ENCODE data around the gene CNTN2. TPM values are rescaled to one million over a fixed set of nuclear protein-coding genes. Genes with fewer than 3 reads are reported as not detected.

The CNTN2 gene
- total and polyA plus RNA-seq, 8 donors, result 0.12 to 2.2 (median 0.58) TPM; not detected in 3

DNA sequence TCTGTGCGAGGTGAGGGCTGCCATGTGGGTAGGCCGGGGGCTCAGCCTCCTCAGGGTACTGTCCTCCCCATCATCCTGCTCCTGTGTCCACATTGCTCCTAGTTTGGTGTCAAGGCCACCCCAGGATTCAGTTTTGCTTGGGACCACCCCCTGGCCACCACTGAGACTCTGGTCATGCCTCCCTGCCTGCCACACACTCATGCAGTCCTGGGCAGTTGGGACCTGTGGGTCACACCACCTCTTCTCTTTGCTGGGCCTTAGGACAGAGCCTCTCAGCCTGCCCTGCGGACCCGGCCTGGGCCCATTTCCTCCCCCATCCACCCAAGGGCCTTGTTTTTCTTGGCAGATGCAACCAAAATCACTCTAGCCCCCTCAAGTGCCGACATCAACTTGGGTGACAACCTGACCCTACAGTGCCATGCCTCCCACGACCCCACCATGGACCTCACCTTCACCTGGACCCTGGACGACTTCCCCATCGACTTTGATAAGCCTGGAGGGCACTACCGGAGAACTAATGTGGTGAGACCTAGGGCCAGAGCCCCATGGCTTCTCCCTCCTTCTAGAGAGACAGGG, 21.8 kb downstream of the CNTN2 start:
- H3K36me3 ChIP-seq, result no peaks in the 10 kb centered on the region
- H3K27me3 ChIP-seq, result peaks cover 0 to 10% (median 0%) of the 10 kb centered on the region in 3 donors
- H3K4me3 ChIP-seq, result no peak overlapping the region
- no peak for DNase-seq
- peaks cover 0 to 8% (median 3%) of the 10 kb centered on the region in 4 donors for H3K4me1 ChIP-seq
- intact Hi-C loops (cut with DNase I; ENCODE audit: low total_unique reads), result no loop called here
- H3K27ac ChIP-seq, result no peak overlapping the region
- TF ChIP-seq, protein P1, sequence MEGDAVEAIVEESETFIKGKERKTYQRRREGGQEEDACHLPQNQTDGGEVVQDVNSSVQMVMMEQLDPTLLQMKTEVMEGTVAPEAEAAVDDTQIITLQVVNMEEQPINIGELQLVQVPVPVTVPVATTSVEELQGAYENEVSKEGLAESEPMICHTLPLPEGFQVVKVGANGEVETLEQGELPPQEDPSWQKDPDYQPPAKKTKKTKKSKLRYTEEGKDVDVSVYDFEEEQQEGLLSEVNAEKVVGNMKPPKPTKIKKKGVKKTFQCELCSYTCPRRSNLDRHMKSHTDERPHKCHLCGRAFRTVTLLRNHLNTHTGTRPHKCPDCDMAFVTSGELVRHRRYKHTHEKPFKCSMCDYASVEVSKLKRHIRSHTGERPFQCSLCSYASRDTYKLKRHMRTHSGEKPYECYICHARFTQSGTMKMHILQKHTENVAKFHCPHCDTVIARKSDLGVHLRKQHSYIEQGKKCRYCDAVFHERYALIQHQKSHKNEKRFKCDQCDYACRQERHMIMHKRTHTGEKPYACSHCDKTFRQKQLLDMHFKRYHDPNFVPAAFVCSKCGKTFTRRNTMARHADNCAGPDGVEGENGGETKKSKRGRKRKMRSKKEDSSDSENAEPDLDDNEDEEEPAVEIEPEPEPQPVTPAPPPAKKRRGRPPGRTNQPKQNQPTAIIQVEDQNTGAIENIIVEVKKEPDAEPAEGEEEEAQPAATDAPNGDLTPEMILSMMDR (IDR thresholded peaks at IDR 0.05), result no peak
- WGBS, 5 donors, result 87 to 90% (median 89%) methylated on average over 9 of the region's 9 CpGs
- H3K9me3 ChIP-seq, result no peaks in the 10 kb centered on the region

DNA sequence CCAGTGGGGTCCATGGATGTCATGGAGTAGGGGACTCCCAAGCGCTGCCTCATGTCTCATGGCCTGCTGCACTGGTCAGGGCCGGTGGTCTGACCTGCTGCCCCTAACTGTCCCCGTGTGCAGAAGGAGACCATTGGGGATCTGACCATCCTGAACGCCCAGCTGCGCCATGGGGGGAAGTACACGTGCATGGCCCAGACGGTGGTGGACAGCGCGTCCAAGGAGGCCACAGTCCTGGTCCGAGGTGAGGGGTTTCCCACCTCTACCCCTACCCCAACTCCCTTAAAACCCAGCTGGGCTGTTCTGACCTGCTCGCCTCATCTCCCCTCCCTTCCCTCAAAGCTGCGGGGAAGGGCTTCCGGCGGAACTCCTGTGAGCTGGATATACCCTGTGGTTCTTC, 22.7 kb downstream of the CNTN2 start:
- no peak for DNase-seq
- intact Hi-C loops (cut with DNase I; ENCODE audit: low total_unique reads), result no loop called here

DNA sequence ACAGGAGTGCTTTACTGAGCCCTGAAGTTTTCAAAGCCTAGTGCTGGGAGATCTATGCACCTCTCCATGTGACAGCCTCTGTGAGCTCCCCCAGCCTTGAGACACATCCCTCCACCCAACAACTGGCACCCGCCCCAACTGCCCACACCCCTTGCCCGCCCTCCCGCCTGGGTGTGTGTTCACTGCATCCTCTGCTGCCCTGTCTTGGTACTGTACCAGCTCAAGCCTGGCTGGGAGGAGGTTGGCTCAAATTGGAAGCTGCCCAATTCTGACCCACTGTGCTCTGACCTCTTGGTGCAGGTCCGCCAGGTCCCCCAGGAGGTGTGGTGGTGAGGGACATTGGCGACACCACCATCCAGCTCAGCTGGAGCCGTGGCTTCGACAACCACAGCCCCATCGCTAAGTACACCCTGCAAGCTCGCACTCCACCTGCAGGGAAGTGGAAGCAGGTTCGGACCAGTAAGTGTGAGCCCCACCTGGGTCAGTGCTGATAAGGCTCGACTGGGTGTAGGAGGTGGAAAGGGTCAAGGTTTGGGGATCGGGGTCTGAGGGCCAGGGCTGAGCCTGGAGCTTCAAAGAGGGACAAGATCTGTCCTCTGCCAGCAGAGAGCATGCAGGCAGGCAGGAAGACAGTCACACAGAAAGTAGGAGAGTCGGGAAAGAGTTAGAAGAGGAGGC, 23.3 kb downstream of the CNTN2 start:
- intact Hi-C loops (cut with DNase I; ENCODE audit: low total_unique reads), result no loop called here
- TF ChIP-seq POLR2AphosphoS5 (IDR thresholded peaks at IDR 0.05), result no peak
- TF ChIP-seq, protein P1 (IDR thresholded peaks at IDR 0.05), result no peak
- TF ChIP-seq EP300 (IDR thresholded peaks at IDR 0.05), result no peak
- no peak for TF ChIP-seq POLR2A (IDR thresholded peaks at IDR 0.05)
- no peak for DNase-seq
- Histone ChIP-seq H3K27ac (no peak overlapping the region), H3K4me1 (peaks cover 0 to 7% (median 3%) of the 10 kb centered on the region in 4 donors), H3K27me3 (peaks cover 0 to 10% (median 0%) of the 10 kb centered on the region in 3 donors), H3K36me3 (no peaks in the 10 kb centered on the region), H3K9me3 (no peaks in the 10 kb centered on the region), H3K4me3 (no peak overlapping the region)
- WGBS, 5 donors, result 37 to 68% (median 48%) methylated on average over 11 to 13 of the region's 13 CpGs

More for the DNA sequence above, 22.7 kb downstream of the CNTN2 start:
- Histone ChIP-seq H3K36me3 (no peaks in the 10 kb centered on the region), H3K9me3 (no peaks in the 10 kb centered on the region), H3K27me3 (peaks cover 0 to 10% (median 0%) of the 10 kb centered on the region in 3 donors), H3K27ac (no peak overlapping the region), H3K4me1 (peaks cover 0 to 8% (median 3%) of the 10 kb centered on the region in 4 donors), H3K4me3 (no peak overlapping the region)
- TF ChIP-seq POLR2A (IDR thresholded peaks at IDR 0.05) (no peak), EP300 (IDR thresholded peaks at IDR 0.05) (no peak), POLR2AphosphoS5 (IDR thresholded peaks at IDR 0.05) (no peak)
- TF ChIP-seq, protein P1 (IDR thresholded peaks at IDR 0.05), result no peak
- 88 to 94% (median 89%) methylated on average over 12 to 14 of the region's 14 CpGs for WGBS, 5 donors

DNA sequence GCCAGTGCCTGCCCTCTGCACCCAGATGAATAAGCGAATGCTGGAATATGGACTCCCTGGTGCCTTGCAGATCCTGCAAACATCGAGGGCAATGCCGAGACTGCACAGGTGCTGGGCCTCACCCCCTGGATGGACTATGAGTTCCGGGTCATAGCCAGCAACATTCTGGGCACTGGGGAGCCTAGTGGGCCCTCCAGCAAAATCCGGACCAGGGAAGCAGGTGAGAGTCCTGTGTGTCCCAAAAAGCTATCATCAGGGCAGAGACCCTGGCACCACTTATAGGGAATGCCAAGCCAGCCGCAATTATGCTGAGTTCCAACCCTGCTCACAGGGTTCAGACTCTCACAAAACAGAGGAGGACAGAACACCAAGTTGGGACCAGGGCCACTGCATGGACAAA, 24.0 kb downstream of the CNTN2 start:
- no peaks in the 10 kb centered on the region for H3K36me3 ChIP-seq
- intact Hi-C loops (cut with DNase I; ENCODE audit: low total_unique reads), result no loop called here
- H3K4me3 ChIP-seq, result no peak overlapping the region
- H3K4me1 ChIP-seq, result no peaks in the 10 kb centered on the region
- no peak for DNase-seq
- TF ChIP-seq POLR2A (IDR thresholded peaks at IDR 0.05), result no peak
- no peak for TF ChIP-seq EP300 (IDR thresholded peaks at IDR 0.05)
- no peak for TF ChIP-seq POLR2AphosphoS5 (IDR thresholded peaks at IDR 0.05)
- TF ChIP-seq, protein P1 (IDR thresholded peaks at IDR 0.05), result no peak
- H3K9me3 ChIP-seq, result no peaks in the 10 kb centered on the region
- peaks cover 0 to 10% (median 0%) of the 10 kb centered on the region in 3 donors for H3K27me3 ChIP-seq
- H3K27ac ChIP-seq, result no peak overlapping the region
- 85 to 92% (median 91%) methylated on average over 6 of the region's 6 CpGs for WGBS, 5 donors
